NCI-H526 treated with DMSO at 0.1 percent for 48 hours (cell line): ENCODE measurements around the gene FAM83F.

Experiments
- DNase-seq: peaks from one replicate; lab custom pipeline; 2025; lab: John Stamatoyannopoulos, UW

Gene FAM83F

GRCh38 chr22:40065981-40066380 lies 71.2 kb downstream of the FAM83F start:
- no peak for DNase-seq

- DNase-seq, result no peak
Observed at GRCh38 chr22:40067639-40068038, 72.9 kb downstream of the FAM83F start.

- no peak for DNase-seq
Observed at GRCh38 chr22:40070701-40071100, 75.9 kb downstream of the FAM83F start.

- DNase-seq, result no peak
Observed at GRCh38 chr22:40071720-40072119, 77.0 kb downstream of the FAM83F start.

- no peak for DNase-seq
Observed at GRCh38 chr22:40076702-40077645, 82.2 kb downstream of the FAM83F start.

GRCh38 chr22:40077646-40078016 lies 82.9 kb downstream of the FAM83F start:
- no peak for DNase-seq

GRCh38 chr22:40081662-40082061 lies 86.9 kb downstream of the FAM83F start:
- DNase-seq, result no peak

- no peak for DNase-seq
Observed at GRCh38 chr22:40082184-40082583, 87.4 kb downstream of the FAM83F start.

- no peak for DNase-seq
Observed at GRCh38 chr22:40083794-40084193, 89.0 kb downstream of the FAM83F start.

- DNase-seq, result no peak
Observed at GRCh38 chr22:40084246-40084645, 89.5 kb downstream of the FAM83F start.

GRCh38 chr22:40088818-40089217 lies 94.1 kb downstream of the FAM83F start:
- DNase-seq, result no peak
